ENCODE results near the gene PIH1D1. TPM values are rescaled to one million over a fixed set of nuclear protein-coding genes. Genes with fewer than 3 reads are reported as not detected.
A peak's percentile ranks its signal among the peaks of the same experiment; 100 is the strongest.

Gene PIH1D1
- total and polyA plus RNA-seq, 2 of the 13 experiments (the other 11 are each of a cell fraction or from before 2014, with no cell fraction given): 110 to 137 TPM

GRCh38 chr19:49473868-49474541, 22.4 kb upstream of the PIH1D1 start, which contains the start of gene FLT3LG (continued):
- TF ChIP-seq, protein P1, sequence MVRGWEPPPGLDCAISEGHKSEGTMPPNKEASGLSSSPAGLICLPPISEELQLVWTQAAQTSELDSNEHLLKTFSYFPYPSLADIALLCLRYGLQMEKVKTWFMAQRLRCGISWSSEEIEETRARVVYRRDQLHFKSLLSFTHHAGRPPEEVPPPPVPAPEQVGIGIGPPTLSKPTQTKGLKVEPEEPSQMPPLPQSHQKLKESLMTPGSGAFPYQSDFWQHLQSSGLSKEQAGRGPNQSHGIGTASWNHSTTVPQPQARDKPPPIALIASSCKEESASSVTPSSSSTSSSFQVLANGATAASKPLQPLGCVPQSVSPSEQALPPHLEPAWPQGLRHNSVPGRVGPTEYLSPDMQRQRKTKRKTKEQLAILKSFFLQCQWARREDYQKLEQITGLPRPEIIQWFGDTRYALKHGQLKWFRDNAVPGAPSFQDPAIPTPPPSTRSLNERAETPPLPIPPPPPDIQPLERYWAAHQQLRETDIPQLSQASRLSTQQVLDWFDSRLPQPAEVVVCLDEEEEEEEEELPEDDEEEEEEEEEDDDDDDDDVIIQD (CRISPR knock-in tag; IDR thresholded peaks at IDR 0.05; ENCODE audit: low read depth): no peak
- TF ChIP-seq ZNF496 (CRISPR knock-in tag; IDR thresholded peaks at IDR 0.05; ENCODE audit: insufficient replicate concordance): no peak
- no peak for TF ChIP-seq HES4 (CRISPR knock-in tag; IDR thresholded peaks at IDR 0.05; ENCODE audit: borderline replicate concordance)
- no peak for TF ChIP-seq U2AF1 (optimal IDR thresholded peaks at IDR 0.05; ENCODE audit: low read depth, low read length)
- TF ChIP-seq RCOR2 (CRISPR knock-in tag; IDR thresholded peaks at IDR 0.05): no peak
- no peak for TF ChIP-seq MTERF4 (CRISPR knock-in tag; IDR thresholded peaks at IDR 0.05)
- no peak for TF ChIP-seq CENPBD1 (CRISPR knock-in tag; IDR thresholded peaks at IDR 0.05; ENCODE audit: borderline replicate concordance, low read depth)
- TF ChIP-seq TERF1 (CRISPR knock-in tag; IDR thresholded peaks at IDR 0.05): no peak
- no peak for TF ChIP-seq E2F2 (CRISPR knock-in tag; IDR thresholded peaks at IDR 0.05; ENCODE audit: borderline replicate concordance)
- TF ChIP-seq GABPB1 (CRISPR knock-in tag; IDR thresholded peaks at IDR 0.05): peak; percentile 69; the same call in 1 of the 2 replicates
- TF ChIP-seq ZNF510 (CRISPR knock-in tag; IDR thresholded peaks at IDR 0.05; ENCODE audit: low read depth): no peak
- TF ChIP-seq, protein P2, sequence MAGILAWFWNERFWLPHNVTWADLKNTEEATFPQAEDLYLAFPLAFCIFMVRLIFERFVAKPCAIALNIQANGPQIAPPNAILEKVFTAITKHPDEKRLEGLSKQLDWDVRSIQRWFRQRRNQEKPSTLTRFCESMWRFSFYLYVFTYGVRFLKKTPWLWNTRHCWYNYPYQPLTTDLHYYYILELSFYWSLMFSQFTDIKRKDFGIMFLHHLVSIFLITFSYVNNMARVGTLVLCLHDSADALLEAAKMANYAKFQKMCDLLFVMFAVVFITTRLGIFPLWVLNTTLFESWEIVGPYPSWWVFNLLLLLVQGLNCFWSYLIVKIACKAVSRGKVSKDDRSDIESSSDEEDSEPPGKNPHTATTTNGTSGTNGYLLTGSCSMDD (CRISPR knock-in tag; IDR thresholded peaks at IDR 0.05): no peak
- no peak for TF ChIP-seq MIER3 (CRISPR knock-in tag; IDR thresholded peaks at IDR 0.05; ENCODE audit: borderline replicate concordance)
- TF ChIP-seq SCMH1 (CRISPR knock-in tag; IDR thresholded peaks at IDR 0.05; ENCODE audit: borderline replicate concordance): no peak
- TF ChIP-seq ZNF790 (CRISPR knock-in tag; IDR thresholded peaks at IDR 0.05; ENCODE audit: borderline replicate concordance): no peak
- no peak for TF ChIP-seq ZNF550 (CRISPR knock-in tag; IDR thresholded peaks at IDR 0.05; ENCODE audit: borderline replicate concordance)
- no peak for TF ChIP-seq SYNCRIP (IDR thresholded peaks at IDR 0.05; ENCODE audit: insufficient read depth, low read depth, low read length)
- TF ChIP-seq HNF4G (IDR thresholded peaks at IDR 0.05; ENCODE audit: borderline replicate concordance, low read depth, low read length): no peak
- TF ChIP-seq HNF4G (CRISPR knock-in tag; IDR thresholded peaks at IDR 0.05; ENCODE audit: borderline replicate concordance, low read depth): no peak
- no peak for TF ChIP-seq NRL (CRISPR knock-in tag; IDR thresholded peaks at IDR 0.05; ENCODE audit: borderline replicate concordance)
- 0 out of 2 replicates have a peak, but pooled peaks have one; percentile 71 for TF ChIP-seq TIGD3 (CRISPR knock-in tag; IDR thresholded peaks at IDR 0.05; ENCODE audit: borderline replicate concordance)
